ENCODE measurements around the gene EIF4G3.
"Not testable (repeated sequence)": the region's sequence is repeated elsewhere in the genome, so short reads cannot be mapped to it uniquely, and the experiment has no call there.

The EIF4G3 gene

GRCh38 chr1:21201650-21202049 lies 25.0 kb upstream of the EIF4G3 start:
- peaks cover 33% of the 10 kb centered on the region for H3K27me3 Mint-ChIP-seq (ENCODE audit: low read depth, poor library complexity)
- H3K36me3 Mint-ChIP-seq (ENCODE audit: low read depth): no peaks in the 10 kb centered on the region
- DNase-seq: no peak
- no peak for TF ChIP-seq CTCF (IDR thresholded peaks at IDR 0.05)
- H3K4me1 Mint-ChIP-seq: no peaks in the 10 kb centered on the region
- H3K9me3 Mint-ChIP-seq: peaks cover 3% of the 10 kb centered on the region
- no peak overlapping the region for H3K27ac Mint-ChIP-seq
- H3K4me3 Mint-ChIP-seq: no peak overlapping the region

- not testable (repeated sequence) for DNase-seq; H3K4me1 Mint-ChIP-seq; H3K9me3 Mint-ChIP-seq; H3K27ac Mint-ChIP-seq; H3K4me3 Mint-ChIP-seq; H3K36me3 Mint-ChIP-seq (ENCODE audit: low read depth)
- H3K27me3 Mint-ChIP-seq (ENCODE audit: low read depth, poor library complexity): peaks cover 33% of the 10 kb centered on the region
Measured at GRCh38 chr1:21201238-21201637, 24.5 kb upstream of the EIF4G3 start.

GRCh38 chr1:21200767-21201166 lies 24.1 kb upstream of the EIF4G3 start:
- no peak overlapping the region for H3K4me3 Mint-ChIP-seq
- H3K9me3 Mint-ChIP-seq: peaks cover 3% of the 10 kb centered on the region
- no peak for DNase-seq
- no peak for TF ChIP-seq CTCF (IDR thresholded peaks at IDR 0.05)
- H3K27ac Mint-ChIP-seq: no peak overlapping the region
- H3K36me3 Mint-ChIP-seq (ENCODE audit: low read depth): no peaks in the 10 kb centered on the region
- H3K27me3 Mint-ChIP-seq (ENCODE audit: low read depth, poor library complexity): peaks cover 33% of the 10 kb centered on the region
- no peaks in the 10 kb centered on the region for H3K4me1 Mint-ChIP-seq

GRCh38 chr1:21198929-21199328 lies 22.2 kb upstream of the EIF4G3 start:
- Mint-ChIP-seq H3K4me3 (no peak overlapping the region), H3K27me3 (ENCODE audit: low read depth, poor library complexity) (peaks cover 33% of the 10 kb centered on the region), H3K36me3 (ENCODE audit: low read depth) (no peaks in the 10 kb centered on the region), H3K9me3 (peaks cover 3% of the 10 kb centered on the region), H3K4me1 (no peaks in the 10 kb centered on the region), H3K27ac (no peak overlapping the region)
- no peak for TF ChIP-seq CTCF (IDR thresholded peaks at IDR 0.05)
- DNase-seq: no peak

- H3K4me3 Mint-ChIP-seq: no peak overlapping the region
- H3K9me3 Mint-ChIP-seq: no peaks in the 10 kb centered on the region
- H3K36me3 Mint-ChIP-seq (ENCODE audit: low read depth): no peaks in the 10 kb centered on the region
- H3K4me1 Mint-ChIP-seq: no peaks in the 10 kb centered on the region
- H3K27me3 Mint-ChIP-seq (ENCODE audit: low read depth, poor library complexity): peaks cover 66% of the 10 kb centered on the region
- DNase-seq: no peak
- no peak for TF ChIP-seq CTCF (IDR thresholded peaks at IDR 0.05)
- H3K27ac Mint-ChIP-seq: no peak overlapping the region
Measured at GRCh38 chr1:21192871-21193270, 16.2 kb upstream of the EIF4G3 start.

- no peaks in the 10 kb centered on the region for H3K36me3 Mint-ChIP-seq (ENCODE audit: low read depth)
- no peak for TF ChIP-seq CTCF (IDR thresholded peaks at IDR 0.05)
- no peak for DNase-seq
- no peak overlapping the region for H3K27ac Mint-ChIP-seq
- peaks cover 68% of the 10 kb centered on the region for H3K27me3 Mint-ChIP-seq (ENCODE audit: low read depth, poor library complexity)
- H3K4me3 Mint-ChIP-seq: no peak overlapping the region
- no peaks in the 10 kb centered on the region for H3K9me3 Mint-ChIP-seq
- no peaks in the 10 kb centered on the region for H3K4me1 Mint-ChIP-seq
Measured at GRCh38 chr1:21192284-21192683, 15.6 kb upstream of the EIF4G3 start.

- not testable (repeated sequence) for DNase-seq; H3K4me1 Mint-ChIP-seq; H3K36me3 Mint-ChIP-seq (ENCODE audit: low read depth); H3K4me3 Mint-ChIP-seq; H3K9me3 Mint-ChIP-seq; H3K27ac Mint-ChIP-seq
- H3K27me3 Mint-ChIP-seq (ENCODE audit: low read depth, poor library complexity): peaks cover 64% of the 10 kb centered on the region
Measured at GRCh38 chr1:21190771-21191170, 14.1 kb upstream of the EIF4G3 start.

Data from nephron progenitor cell (in vitro differentiated cells).